Fibroblast of villous mesenchyme (primary cell): ENCODE measurements around the gene SENP5. TPM values are rescaled to one million over a fixed set of nuclear protein-coding genes. Genes with fewer than 3 reads are reported as not detected.
"Not testable (repeated sequence)": the region's sequence is repeated elsewhere in the genome, so short reads cannot be mapped to it uniquely, and the experiment has no call there.

ENCODE experiments used
- DNase-seq: peaks from one replicate; pipeline ENCODE4 v3.0.0-alpha.2; 2010; ENCODE audit warnings: low read depth
- H3K4me3 ChIP-seq: 2 replicates; pipeline ENCODE4 v1.5.1; 2011; ENCODE audit warnings: low read depth, mild to moderate bottlenecking, low read length
- CTCF ChIP-seq: IDR thresholded peaks from 2 replicates; pipeline ENCODE4 v1.5.1; 2012; ENCODE audit warnings: low read depth, mild to moderate bottlenecking, low read length; ENCODE audit not compliant: insufficient read depth
- total RNA-seq: library from RNA; depleted of rRNA; stranded (reverse); fragments of >200 nt; gene quantifications from 2 replicates; pipeline ENCODE4 v1.2.3, GENCODE V29; 2012

Gene SENP5
- total RNA-seq, 1 donor = 63.9 TPM

GRCh38 chr3:196932600-196932999 lies 64.9 kb downstream of the SENP5 start:
- TF ChIP-seq CTCF = no peak
- no peak overlapping the region for H3K4me3 ChIP-seq
- no peak for DNase-seq

- TF ChIP-seq CTCF = no peak
- DNase-seq = no peak
- no peak overlapping the region for H3K4me3 ChIP-seq
Measured at GRCh38 chr3:196936288-196936687, 68.6 kb downstream of the SENP5 start.

GRCh38 chr3:196938124-196938523 lies 70.4 kb downstream of the SENP5 start:
- no peak for DNase-seq
- no peak for TF ChIP-seq CTCF
- H3K4me3 ChIP-seq = no peak overlapping the region

DNA sequence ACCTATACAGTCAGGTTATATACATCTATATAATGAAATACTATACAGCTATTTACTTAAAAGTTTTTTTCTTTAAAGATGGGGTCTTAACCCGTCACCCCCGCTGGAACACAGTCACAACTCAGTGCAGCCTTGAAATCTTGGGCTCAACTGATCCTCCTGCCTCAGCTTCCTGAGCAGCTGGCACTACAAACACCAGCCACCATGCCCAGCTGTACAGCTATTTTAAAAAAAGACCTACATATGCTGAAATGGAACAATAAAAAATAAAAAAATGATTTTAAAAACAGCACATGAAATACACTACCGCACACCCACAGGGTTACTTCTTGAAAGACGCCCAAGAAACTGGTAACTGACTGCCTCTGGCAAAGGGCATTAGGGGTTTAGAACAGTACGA lies 70.9 kb downstream of the SENP5 start:
- no peak for DNase-seq

GRCh38 chr3:196941729-196942225 lies 74.1 kb downstream of the SENP5 start:
- TF ChIP-seq CTCF = no peak
- peak overlapping the region; percentile 99 for H3K4me3 ChIP-seq
- peak; percentile 66 for DNase-seq

More for the DNA sequence above, 70.9 kb downstream of the SENP5 start:
- TF ChIP-seq CTCF = no peak
- H3K4me3 ChIP-seq = no peak overlapping the region

GRCh38 chr3:196942226-196942914 lies 74.7 kb downstream of the SENP5 start, which contains the start of gene NCBP2:
TSS of gene NCBP2 (minus strand) at chr3:196942528. CDS start at chr3:196942503, 25 bp downstream.
- DNase-seq = peak; percentile 99
- peak; percentile 56 for TF ChIP-seq CTCF
- H3K4me3 ChIP-seq = peak within 1 kb of the TSS; percentile 99

DNA sequence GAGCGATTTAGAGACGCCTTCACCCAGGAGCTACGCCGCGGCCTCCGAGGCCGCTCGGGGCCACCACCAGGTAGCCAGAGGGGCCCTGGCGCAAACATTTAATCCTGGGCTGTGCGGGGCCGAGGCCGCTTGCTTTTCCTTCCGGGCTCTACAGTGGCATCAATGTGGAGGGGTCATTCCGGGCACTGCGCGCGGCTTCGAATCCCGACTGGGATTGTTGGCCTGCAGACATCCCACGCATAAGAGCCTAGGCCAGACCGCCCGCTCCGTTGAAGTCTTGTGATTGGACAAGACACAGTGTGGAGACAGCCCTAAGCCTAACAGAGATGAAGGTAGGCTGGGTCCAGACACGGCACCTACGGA lies 75.2 kb downstream of the SENP5 start:
- no peak for TF ChIP-seq CTCF
- H3K4me3 ChIP-seq = peak overlapping the region; percentile 99
- DNase-seq = peak; percentile 42

DNA sequence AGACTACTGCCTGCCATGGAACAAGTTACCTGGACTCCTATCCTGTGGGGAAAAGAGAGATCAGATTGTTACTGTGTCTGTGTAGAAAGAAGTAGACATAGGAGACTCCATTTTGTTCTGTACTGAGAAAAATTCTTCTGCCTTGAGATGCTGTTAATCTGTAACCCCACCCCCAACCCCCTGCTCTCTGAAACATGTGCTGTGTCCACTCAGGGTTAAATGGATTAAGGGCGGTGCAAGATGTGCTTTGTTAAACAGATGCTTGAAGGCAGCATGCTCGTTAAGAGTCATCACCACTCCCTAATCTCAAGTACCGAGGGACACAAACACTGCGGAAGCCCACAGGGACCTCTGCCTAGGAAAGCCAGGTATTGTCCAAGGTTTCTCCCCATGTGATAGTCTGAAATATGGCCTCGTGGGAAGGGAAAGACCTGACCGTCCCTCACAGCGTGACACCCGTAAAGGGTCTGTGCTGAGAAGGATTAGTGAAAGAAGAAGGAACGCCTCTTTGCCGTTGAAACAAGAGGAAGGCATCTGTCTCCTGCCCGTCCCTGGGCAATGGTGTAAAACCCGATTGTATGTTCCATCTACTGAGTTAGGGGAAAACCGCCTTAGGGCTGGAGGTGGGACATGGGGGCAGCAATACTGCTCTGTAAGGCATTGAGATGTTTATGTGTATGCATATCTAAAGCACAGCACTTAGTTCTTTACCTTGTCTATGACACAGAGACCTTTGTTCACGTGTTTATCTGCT lies 76.5 kb downstream of the SENP5 start:
- not testable (repeated sequence) for H3K4me3 ChIP-seq, DNase-seq
